Measurements from ENCODE around the gene HOXA11.
A peak's percentile ranks its signal among the peaks of the same experiment; 100 is the strongest.

HOXA11 gene

DNA sequence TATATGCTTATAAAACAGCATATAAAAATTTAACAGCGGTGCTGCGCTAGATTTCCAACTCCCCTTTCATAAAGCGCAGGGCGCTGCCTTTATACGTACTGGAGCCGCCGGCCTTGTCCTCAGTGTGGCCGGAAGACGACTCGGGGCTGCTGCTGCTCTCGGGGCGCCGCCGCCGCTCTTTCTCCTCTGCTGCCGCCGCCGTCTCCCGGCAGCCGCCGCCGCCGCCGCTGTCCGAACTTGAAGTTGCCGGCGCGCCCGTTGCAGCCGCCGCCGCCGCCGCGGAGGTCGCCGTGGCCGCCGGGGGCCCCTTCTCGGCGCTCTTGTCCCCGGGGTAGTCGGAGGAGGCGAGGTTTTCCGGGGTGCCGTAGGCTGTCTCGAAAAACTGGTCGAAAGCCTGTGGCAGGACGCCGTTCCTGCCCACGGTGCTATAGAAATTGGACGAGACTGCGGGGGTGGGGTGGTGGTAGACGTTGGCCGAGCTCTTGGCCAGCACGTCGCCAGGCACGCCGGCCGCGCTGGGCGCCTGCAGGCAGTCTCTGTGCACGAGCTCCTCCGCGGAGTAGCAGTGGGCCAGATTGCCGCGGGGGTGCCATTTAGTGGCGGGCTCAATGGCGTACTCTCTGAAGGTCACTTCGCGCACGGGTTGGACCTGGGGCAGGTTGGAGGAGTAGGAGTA, 557 bp downstream of the HOXA11 start:
- Mint-ChIP-seq H3K9me3 (no peaks in the 10 kb centered on the region), H3K4me3 (peak overlapping the region; percentile 91 to 92 (median 92)), H3K36me3 (ENCODE audit: low read depth) (no peaks in the 10 kb centered on the region), H3K27me3 (ENCODE audit: low read depth) (peaks cover 99% of the 10 kb centered on the region), H3K4me1 (peaks cover 47% of the 10 kb centered on the region), H3K27ac (peak overlapping the region; percentile 74 to 97 (median 97))
- TF ChIP-seq, protein P1, sequence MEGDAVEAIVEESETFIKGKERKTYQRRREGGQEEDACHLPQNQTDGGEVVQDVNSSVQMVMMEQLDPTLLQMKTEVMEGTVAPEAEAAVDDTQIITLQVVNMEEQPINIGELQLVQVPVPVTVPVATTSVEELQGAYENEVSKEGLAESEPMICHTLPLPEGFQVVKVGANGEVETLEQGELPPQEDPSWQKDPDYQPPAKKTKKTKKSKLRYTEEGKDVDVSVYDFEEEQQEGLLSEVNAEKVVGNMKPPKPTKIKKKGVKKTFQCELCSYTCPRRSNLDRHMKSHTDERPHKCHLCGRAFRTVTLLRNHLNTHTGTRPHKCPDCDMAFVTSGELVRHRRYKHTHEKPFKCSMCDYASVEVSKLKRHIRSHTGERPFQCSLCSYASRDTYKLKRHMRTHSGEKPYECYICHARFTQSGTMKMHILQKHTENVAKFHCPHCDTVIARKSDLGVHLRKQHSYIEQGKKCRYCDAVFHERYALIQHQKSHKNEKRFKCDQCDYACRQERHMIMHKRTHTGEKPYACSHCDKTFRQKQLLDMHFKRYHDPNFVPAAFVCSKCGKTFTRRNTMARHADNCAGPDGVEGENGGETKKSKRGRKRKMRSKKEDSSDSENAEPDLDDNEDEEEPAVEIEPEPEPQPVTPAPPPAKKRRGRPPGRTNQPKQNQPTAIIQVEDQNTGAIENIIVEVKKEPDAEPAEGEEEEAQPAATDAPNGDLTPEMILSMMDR (IDR thresholded peaks at IDR 0.05; ENCODE audit: unreplicated experiment in 3 of 3), result no peak

DNA sequence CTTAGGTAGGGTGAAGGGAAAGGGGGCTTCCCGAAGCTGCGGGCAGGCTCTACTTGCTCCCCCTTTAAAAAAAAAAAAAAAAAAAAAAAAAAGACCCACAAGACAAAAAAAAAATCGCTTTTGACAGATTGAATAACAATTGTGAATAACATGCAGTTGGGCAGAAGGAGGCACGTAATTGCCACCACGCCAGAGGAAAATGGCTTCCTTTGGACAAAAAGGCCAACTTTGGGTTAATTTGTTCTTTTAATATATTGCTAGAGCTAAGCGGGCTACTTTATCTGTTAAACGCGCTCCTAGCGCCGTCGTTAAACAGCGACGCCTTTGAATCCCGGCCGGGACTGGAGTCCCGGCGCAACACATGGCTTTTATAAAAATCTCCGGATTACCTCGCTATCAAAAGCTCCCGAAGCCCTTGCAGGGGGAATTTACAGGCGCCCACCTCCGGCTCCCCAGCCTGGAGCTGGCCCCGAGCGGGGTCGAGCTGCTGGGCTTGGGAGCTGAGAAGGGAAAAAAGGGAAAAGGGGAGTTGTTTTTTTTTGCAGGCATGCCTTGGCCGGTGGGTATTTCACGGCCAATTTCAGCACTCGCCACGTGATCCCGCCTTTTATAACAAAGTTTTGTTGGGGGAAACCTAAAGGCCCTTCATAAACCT, 1.2 kb downstream of the HOXA11 start:
- peaks cover 46% of the 10 kb centered on the region for H3K4me1 Mint-ChIP-seq
- TF ChIP-seq, protein P1 (IDR thresholded peaks at IDR 0.05; ENCODE audit: unreplicated experiment in 3 of 3), result no peak
- no peaks in the 10 kb centered on the region for H3K9me3 Mint-ChIP-seq
- peak overlapping the region; percentile 78 to 92 (median 82) for H3K4me3 Mint-ChIP-seq
- no peaks in the 10 kb centered on the region for H3K36me3 Mint-ChIP-seq (ENCODE audit: low read depth)
- peaks cover 99% of the 10 kb centered on the region for H3K27me3 Mint-ChIP-seq (ENCODE audit: low read depth)
- peak overlapping the region; percentile 41 to 97 (median 45) for H3K27ac Mint-ChIP-seq

DNA sequence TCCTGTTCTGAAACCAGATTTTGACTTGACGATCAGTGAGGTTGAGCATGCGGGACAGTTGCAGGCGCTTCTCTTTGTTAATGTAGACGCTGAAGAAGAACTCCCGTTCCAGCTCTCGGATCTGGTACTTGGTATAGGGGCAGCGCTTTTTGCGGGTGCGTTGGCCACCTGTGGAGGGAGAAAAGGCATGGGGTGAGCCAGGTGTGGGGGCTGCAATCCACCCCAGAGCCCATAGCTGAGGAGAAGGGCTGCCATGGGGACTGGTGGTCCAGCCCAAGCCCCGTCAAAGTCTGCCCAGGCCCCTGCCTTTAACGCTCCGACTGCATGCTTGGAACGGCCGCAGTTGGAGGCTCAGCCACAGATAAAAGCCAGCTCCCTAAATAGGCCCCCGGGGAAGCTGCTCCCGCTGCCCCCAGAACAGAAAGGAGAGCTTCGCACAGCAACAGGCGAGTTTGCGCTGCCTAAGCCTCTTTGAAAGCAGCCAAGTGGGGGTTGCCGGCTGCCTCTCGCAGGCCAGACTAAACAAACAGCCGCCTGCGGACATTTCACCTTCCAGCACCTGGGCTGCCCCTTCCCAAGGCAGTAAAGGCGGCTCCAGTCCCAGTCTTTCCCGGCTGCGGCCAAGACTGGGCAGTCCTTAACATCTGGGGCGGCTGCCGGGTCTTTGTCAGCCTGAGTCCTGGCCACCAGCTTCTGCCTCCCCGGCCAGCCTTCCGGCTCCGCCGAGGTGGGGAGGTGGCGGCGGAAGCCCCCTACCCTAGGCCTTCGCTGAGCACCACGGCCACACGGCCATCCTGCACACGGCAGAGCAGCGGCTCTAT, 2.0 kb downstream of the HOXA11 start:
- peaks cover 40% of the 10 kb centered on the region for H3K4me1 Mint-ChIP-seq

DNA sequence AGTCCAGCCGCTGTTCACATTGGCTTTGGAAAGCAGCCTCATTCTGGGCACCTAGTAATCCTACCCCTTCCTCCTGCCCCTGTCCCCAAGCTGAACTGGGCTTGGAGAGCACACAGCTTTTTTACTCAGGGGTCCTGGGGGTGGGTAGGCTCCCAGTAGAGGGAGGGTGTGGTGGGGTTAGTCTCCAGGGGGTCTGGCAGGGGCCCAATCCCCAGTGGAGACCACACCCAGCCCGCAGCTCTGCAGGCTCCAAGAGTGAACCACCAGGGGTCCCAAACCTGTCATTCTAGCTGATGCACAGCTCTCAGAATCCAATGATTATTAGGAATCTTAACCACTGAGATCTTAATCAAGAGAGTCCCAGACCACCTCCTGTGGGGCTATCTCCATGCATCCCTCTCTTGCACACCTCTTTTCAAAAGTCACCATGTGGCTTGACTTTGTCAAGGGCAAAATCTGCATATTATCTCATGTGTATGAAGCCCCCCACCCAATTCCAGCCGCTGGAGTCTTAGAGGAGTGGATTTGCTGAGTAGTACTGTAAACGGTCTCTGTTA, 2.7 kb downstream of the HOXA11 start:
- TF ChIP-seq, protein P1 (IDR thresholded peaks at IDR 0.05; ENCODE audit: unreplicated experiment in 3 of 3), result peak in 1 of 3 experiments; percentile 8
- peak overlapping the region; percentile 56 to 84 (median 58) for H3K27ac Mint-ChIP-seq
- H3K9me3 Mint-ChIP-seq, result no peaks in the 10 kb centered on the region
- peaks cover 12% of the 10 kb centered on the region for H3K36me3 Mint-ChIP-seq (ENCODE audit: low read depth)
- peak overlapping the region; percentile 78 to 92 (median 82) for H3K4me3 Mint-ChIP-seq
- H3K4me1 Mint-ChIP-seq, result peaks cover 42% of the 10 kb centered on the region
- H3K27me3 Mint-ChIP-seq (ENCODE audit: low read depth), result peaks cover 98% of the 10 kb centered on the region

More for the DNA sequence above, 2.0 kb downstream of the HOXA11 start:
- Mint-ChIP-seq H3K36me3 (ENCODE audit: low read depth) (peaks cover 5% of the 10 kb centered on the region), H3K4me3 (peak overlapping the region; percentile 78 to 92 (median 82)), H3K9me3 (no peaks in the 10 kb centered on the region), H3K27ac (peak overlapping the region; percentile 56 to 84 (median 58)), H3K27me3 (ENCODE audit: low read depth) (peaks cover 98% of the 10 kb centered on the region)
- TF ChIP-seq, protein P1 (IDR thresholded peaks at IDR 0.05; ENCODE audit: unreplicated experiment in 3 of 3), result no peak

DNA sequence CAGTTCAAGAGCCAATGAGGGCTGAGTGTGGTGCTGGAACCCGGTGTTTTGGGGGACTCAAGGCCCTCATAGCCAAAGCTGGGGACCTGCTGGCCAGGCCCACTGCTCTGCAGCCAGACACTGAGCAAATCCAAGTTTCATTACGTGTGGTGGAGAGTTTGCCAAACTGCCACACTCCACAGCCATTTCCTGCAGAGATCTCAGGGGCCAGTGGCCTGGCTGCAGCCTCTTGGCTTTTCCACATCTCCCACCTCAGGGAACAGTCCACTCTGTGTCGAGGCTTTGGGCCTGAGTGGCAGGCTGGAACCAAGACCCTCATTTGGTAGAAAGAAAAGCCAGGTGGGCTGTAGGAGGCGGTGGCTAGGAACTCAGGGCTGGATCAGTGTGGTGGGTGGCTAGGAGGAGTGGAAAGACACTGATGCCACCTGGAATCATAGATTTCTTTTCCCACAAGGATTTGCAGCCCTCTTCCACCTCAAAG, 3.2 kb downstream of the HOXA11 start:
- H3K36me3 Mint-ChIP-seq (ENCODE audit: low read depth), result peaks cover 17% of the 10 kb centered on the region
- H3K9me3 Mint-ChIP-seq, result no peaks in the 10 kb centered on the region
- peak overlapping the region; percentile 25 to 92 (median 61) for H3K4me3 Mint-ChIP-seq
- peak overlapping the region in 1 of 3 experiments; percentile 100 for H3K27ac Mint-ChIP-seq
- TF ChIP-seq, protein P1 (IDR thresholded peaks at IDR 0.05; ENCODE audit: unreplicated experiment in 3 of 3), result no peak
- H3K4me1 Mint-ChIP-seq, result peaks cover 46% of the 10 kb centered on the region
- peaks cover 98% of the 10 kb centered on the region for H3K27me3 Mint-ChIP-seq (ENCODE audit: low read depth)
